ENCODE measurements around the gene LAMB1.
"Not testable (repeated sequence)": the region's sequence is repeated elsewhere in the genome, so short reads cannot be mapped to it uniquely, and the experiment has no call there.

Gene LAMB1

DNA sequence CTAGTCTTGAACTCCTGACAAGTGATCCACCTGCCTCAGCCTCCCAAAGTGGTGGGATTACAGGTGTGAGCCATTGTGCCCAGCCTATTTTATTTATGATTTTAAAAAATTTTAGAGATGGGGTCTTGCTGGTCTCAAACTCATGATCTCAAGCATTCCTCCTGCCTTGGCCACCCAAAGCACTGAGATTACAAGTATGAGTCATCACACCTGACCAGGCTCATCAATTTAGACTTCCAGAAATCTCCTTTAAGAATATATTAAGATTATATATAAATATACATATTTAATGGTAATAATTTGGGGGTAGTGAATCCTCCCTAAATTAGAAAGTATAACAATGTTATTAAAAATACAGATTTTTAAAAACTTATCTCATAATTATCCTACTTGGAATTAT, 29.1 kb downstream of the LAMB1 start:
- DNase-seq (ENCODE audit: extremely low read depth in 1 of 2, low read depth in 1 of 2) = no peak

DNA sequence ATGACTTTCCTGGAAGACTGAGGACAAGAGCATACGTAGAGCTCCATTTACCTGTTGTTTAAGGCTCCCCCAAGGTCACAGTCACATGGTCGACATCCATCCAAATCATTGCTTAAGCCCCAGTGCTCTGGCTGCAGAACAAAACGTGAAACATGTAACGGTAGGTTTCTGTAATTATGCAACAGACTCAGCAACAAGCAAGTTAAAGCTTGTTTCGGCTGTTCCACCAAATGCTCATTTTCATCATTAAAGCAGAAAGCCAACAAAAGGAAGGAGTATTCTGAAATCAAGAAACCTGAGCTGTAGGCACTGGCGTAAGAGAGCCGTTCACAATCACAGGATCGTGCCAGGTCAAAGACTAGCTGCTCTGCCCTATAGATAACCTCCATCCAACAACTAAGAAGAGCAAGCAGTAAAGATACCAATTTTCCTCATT, 30.0 kb downstream of the LAMB1 start:
- no peak for DNase-seq (ENCODE audit: extremely low read depth in 1 of 2, low read depth in 1 of 2)

DNA sequence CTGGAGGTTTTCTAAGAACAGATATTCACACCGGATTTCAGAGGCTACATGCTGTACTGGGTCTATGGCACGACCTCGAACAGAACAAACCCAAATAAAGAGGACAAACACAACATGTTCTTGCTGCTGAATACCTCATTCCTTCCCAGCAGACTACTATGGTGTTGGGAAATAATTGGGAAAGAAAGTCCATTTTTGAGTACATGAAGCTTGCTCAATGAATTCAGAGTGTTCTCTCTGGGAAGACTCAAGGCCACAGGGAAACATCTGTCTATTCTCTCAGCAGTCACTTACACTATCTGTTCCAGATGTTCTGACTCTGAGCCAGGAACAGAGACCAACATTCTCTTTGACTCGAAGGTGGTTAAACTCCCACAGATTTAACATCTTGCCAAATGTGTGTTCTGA, 30.9 kb downstream of the LAMB1 start:
- no peak for DNase-seq (ENCODE audit: extremely low read depth in 1 of 2, low read depth in 1 of 2)

DNA sequence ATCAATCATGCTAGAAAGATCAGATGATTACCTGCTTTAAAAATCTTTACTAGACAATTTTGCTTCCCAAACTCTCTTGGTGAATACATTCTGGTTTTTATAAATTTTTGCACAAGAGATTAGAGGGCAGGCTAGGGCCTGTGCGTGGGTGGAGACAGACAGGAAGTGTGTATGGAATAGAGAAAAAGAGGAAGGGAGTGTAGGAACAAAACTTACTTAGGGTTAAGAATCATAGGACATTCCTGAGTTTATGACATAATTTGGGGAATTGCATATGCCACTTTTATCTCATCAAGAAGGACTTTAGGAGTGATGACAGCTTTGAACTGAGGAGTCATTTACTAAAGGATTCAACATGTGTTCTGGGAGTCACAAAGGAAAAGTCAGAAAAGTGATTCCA, 31.3 kb downstream of the LAMB1 start:
- DNase-seq (ENCODE audit: extremely low read depth in 1 of 2, low read depth in 1 of 2) = no peak

DNA sequence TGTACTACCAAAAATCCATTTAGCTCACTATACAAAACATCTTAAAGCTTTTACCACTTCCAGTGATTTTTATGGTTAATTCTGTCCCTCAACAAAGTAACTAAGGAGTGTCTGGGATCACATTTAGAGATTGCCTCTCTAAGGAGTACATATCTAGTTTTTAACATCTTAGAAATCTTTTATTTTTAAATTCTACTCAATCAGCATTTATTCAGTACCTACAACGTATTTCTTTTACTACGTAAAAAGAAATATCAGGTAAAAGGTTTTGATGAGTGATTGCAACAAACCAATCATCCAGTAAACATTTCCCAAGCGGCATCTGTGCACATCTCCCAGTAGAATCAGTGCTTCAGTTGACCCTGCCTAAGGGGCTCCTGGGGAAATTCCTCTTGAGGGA, 31.9 kb downstream of the LAMB1 start:
- DNase-seq (ENCODE audit: extremely low read depth in 1 of 2, low read depth in 1 of 2) = no peak

DNA sequence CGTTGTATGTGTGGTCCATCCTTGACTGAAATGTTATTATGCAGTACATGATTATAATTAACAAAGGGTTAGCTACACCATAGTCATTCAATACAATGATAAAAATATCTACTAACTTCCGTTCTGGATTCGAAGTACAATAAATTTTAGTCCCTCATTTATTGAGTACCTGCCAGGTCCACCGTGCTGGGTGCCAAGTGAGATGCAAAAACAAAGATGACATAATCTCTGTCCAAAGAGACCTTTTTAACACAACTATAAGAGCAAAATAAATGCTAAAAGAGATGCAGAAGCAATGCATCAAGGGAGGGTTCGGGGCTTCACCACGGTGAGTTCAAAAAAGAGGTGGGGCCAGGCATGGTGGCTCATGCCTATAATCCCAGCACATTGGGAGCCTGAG, 33.1 kb downstream of the LAMB1 start:
- DNase-seq (ENCODE audit: extremely low read depth in 1 of 2, low read depth in 1 of 2) = no peak

DNA sequence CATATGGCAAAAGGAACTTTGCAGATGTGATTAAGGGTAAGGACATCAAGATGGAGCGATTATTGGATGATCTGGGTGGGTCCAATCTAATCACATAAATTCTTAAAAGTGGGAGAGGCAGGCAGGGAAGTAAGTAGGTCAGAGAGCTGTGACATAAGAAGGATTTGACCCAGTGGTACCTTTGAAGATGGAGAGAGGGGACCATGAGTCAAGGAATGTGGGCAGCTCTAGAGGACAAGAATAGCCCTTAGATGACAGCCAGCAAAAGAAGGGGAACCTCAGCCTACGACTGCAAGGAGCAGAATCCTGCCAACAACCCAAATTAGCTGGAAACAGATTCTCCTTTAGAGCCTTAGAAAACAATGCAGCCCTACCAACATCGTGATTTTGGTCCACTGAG, 34.5 kb downstream of the LAMB1 start:
- DNase-seq (ENCODE audit: extremely low read depth in 1 of 2, low read depth in 1 of 2) = no peak

DNA sequence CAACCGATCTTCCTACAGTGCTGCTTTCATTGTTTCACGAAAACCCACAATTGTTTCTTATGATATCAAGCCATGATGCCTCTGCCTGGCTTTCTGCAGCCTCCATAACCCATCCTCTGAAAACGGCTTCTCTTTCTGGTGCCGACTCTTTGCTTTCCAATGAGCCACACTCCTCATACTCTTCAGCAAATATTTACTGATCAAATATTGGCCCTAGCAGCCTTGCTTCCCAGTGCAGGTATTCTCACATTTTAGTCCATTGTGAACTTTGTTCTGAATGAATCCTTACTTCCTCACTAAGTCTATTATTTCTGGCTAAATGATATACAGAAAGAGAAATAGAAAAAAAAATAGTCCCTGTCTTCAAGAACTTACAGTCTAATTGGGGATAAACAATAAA, 35.5 kb downstream of the LAMB1 start:
- DNase-seq (ENCODE audit: extremely low read depth in 1 of 2, low read depth in 1 of 2) = no peak

DNA sequence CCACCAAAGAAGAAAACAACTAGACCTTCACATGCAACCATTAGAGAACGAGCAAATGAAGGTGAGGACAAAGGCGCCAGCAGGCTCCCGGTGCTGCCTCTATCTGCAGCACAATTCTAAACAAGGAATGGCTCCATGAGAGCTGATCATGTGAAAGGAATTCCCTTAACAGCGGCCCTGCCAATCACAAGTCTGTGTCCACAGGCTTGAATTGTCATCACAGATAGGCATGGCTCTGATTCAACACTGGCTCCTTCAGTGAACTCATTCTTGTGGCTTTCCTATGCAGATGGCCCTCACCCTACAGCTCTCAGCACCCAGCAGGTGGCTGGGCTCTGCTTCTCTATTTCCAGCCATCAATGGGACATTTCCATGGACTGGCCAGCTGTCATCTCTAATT, 36.2 kb downstream of the LAMB1 start:
- no peak for DNase-seq (ENCODE audit: extremely low read depth in 1 of 2, low read depth in 1 of 2)

DNA sequence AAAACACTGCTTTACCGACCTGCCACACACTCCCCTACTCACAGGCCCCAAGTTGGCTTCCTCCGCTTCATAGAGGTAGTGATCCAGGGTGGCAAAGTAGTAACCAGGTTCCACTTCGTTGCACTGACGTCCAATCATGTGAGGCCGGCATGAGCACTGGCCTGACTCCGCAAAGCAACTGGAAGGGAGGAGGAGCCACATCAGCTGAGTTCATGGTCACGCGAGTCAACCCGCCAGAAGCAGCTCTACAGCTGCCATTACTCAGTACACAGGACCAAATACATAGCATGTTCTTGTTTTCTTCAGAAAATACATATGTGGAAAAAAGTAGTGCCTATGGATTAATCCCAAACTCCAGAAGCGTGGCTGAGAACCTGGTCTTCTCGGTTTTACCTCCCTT, 38.5 kb downstream of the LAMB1 start:
- DNase-seq (ENCODE audit: extremely low read depth in 1 of 2, low read depth in 1 of 2) = no peak

DNA sequence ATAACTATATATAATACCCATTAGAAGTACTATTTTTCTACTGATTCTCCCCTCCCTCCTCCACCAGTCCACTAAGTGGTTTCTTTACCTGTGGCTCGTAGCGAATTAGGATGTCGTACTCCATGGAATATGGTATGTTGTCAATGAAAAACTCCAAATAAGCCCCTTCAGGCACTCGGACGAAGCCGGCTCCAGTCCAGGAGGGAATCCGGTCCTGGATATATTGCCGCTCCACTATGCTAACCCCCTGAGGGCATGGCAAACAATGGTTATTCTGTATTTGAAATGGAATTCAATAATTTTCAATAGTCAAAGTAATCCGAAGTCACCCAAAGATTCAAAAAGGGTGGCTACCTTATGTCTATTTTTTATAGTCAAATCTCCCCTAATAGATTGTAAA, 40.1 kb downstream of the LAMB1 start:
- no peak for DNase-seq (ENCODE audit: extremely low read depth in 1 of 2, low read depth in 1 of 2)

DNA sequence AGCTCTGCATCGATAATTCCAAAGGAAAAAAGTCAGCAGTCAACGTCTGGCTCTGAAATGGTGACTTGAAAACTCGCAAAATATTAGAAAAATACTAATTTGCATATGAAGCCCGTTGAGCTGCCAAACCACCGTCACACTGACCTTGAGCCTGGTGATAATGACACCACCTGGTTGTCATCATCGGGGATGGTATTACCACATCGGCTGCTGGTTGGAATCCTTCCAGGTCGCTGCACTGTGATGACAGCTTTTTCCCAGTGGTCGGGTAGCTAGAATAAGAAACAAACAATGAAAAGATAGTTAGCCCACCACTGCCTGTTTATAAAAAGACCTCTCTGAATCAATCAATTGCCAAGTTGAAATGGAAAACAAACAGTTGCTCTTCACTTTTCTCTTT, 41.6 kb downstream of the LAMB1 start:
- no peak for DNase-seq (ENCODE audit: extremely low read depth in 1 of 2, low read depth in 1 of 2)

DNA sequence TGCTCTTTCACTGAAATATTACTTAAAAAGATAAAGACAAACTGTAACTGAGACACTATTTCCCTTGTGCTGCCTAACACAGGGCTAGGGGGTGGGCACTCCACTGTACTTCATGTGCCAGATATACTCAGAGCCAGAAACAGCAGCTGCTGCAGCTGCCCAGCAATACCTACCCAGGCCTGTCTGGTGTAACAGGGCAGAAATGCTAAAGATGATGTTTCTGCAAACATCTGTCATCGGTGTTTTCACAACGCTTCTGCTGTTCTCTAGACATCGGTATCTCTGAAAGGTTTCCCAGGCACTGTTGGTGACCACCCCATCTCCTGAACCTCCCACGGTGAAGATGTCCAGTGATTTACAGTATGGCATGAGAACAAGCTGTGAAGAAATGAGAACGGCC, 42.7 kb downstream of the LAMB1 start:
- no peak for DNase-seq (ENCODE audit: extremely low read depth in 1 of 2, low read depth in 1 of 2)

DNA sequence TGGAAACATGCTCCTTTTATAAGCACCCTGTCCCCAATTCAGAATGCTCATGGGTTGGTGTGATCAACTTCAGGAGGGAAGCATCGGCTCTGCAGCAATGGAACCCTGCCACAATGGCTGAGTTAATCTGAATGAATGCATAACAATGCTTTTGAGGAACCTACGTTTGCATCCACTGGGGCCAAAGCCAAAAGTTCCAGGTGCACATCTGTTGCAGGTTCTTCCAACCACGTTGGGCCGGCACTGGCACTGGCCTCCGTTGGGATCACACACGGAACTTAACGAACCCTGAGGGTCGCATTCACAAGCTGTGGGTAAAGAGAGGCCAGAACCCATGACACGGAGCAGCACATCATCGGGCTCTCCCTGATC, 43.4 kb downstream of the LAMB1 start:
- no peak for DNase-seq (ENCODE audit: extremely low read depth in 1 of 2, low read depth in 1 of 2)

DNA sequence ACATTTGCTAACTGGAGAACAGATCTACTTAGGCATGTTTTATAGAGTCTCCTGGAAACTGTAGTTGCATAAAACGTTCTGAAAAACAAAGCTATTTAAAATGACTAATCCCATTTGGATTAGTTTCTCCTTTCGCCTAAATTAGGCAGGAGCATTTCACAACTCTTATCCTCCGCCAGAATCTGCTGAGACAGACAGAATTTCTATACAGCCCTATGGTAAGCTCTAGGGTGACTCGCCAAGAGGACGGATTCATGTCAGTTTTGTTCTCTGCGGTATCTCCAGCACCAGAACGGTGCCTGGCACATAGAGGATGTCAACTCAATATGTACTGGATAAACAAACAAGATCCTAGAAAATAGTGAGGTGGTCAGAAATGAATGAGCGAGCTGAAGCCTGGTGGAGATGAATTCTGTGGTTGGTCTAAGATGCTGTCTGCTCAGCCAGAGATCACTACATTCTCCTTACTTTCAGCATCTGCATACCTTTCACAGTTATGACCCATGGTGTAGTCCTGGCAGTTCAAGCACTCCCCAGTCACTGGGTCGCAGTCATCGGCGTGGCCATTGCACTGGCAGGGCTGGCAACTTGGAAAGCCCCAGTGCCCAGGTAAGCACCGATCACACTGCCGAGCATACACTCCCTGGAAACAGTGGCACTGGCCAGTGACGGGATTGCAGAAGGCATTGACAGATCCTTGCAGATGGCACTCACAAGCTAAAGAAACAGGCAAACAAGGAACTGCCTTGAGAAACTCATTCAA, 44.0 kb downstream of the LAMB1 start:
- DNase-seq (ENCODE audit: extremely low read depth in 1 of 2, low read depth in 1 of 2) = no peak

DNA sequence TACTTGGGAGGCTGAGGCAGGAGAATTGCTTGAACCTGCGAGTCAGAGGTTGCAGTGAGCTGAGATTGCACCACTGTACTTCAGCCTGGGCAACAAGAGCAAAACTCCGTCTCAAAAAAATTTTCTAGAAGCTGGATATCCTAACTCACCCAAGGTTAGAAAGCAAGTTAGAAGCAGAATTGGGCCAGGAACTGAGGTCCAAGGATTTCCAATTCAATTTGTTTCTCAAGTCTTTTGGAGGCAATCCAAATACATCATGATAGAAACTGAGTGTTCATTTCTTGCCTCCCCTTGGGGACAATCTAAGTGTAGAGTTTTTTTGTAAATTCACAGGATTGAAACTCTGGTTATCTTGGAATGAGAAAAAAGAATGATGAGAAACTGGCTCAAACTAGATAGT, 45.5 kb downstream of the LAMB1 start:
- no peak for DNase-seq (ENCODE audit: extremely low read depth in 1 of 2, low read depth in 1 of 2)

DNA sequence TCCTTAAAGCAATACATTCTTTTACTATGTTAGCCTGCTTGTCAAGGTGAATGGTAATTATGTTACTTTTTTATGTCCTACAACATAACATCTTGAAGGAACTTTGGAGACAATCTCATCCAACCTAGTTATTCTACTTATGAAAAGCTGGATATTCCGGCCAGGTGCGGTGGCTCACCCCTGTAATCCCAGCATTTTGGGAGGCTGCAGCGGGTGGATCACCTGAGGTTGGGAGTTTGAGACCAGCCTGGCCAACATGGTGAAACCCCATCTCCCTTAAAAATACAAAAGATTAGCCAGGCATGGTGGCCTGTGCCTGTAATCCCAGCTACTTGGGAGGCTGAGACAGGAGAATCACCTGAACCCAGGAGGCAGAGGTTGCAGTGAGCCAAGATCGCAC, 46.0 kb downstream of the LAMB1 start:
- DNase-seq (ENCODE audit: extremely low read depth in 1 of 2, low read depth in 1 of 2) = not testable (repeated sequence)

DNA sequence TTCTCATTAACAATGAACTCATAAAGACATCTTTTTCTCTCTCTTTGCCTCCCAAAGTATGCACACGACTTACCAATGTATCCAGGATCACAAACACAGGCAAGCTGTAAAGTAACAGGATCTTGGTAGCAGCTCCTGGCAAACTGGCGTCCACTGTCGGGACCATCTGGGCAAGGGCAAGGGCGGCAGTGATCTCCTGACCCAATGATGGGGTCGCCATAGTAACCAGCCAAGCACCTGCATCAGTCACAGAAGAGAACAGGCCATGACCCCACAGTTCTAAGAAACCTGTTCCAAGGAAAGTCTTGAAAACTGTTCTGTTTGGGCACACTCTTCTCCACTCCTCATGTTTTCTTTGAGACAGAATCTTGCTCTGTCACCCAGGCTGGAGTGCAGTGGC, 47.6 kb downstream of the LAMB1 start:
- DNase-seq (ENCODE audit: extremely low read depth in 1 of 2, low read depth in 1 of 2) = no peak

DNA sequence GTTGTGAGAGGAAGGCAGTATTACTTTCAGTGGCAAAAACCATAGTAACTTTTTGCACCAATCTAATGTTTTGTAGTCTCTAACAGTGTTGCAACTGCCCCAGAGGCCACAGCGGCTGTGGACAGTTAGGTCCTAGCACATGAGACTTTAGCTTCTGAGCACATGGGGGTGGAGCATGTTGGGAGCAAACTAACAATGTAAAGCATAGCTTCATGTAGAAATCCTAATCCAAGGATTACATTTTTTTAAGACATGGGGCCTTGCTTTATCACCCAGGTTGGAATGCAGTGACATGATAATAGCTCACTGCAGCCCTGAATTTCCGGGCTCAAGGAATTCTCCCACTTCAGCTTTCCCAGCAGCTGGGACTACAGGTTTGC, 49.0 kb downstream of the LAMB1 start:
- no peak for DNase-seq (ENCODE audit: extremely low read depth in 1 of 2, low read depth in 1 of 2)

DNA sequence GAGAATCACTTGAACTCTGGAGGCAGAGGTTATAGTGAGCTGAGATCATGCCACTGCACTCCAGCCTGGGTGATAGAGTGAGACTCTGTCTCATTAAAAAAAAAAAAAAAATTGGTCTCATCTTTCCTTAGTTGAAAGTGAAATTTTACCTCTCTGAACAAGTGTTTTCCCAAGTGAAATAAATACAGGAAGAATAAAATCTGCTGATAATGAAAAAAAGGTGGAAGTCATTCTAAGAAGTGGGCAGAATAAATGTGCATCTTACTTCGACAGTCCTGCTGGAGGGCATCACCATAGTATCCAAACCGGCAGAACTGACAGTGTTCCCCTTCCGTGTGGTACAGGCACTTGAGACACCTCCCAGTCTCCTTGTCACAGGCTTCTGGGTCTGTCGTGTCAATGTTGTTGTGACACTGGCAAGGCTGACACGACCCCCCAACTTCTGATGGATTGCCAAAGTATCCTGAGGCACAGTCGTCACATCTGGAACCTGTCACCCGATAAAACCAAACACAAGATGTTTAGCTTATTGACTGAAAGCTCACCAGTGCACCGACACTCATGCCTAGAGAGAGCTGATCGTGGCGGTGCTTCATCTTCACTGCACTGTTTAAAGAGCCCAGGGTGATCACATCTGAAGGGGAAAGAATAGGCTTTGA, 49.6 kb downstream of the LAMB1 start:
- DNase-seq (ENCODE audit: extremely low read depth in 1 of 2, low read depth in 1 of 2) = no peak

DNA sequence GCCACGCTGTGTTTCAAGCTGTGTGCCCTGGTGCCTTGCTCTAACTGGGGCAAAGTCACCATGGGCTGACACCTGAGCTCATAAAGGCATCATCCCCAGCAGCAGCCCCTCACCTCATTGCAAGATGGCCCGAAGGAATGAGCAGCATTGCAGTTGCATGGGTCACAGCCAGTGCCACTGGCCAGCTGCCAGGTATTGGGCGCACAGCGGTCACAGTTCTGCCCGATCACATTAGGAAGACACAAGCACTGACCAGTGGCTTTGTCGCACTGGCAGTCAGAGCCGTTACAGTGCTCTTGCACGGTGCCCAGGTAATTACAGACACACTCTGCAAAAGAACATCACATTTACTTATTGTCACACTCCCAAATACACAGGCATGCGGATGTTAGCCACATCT, 51.1 kb downstream of the LAMB1 start:
- no peak for DNase-seq (ENCODE audit: extremely low read depth in 1 of 2, low read depth in 1 of 2)

DNA sequence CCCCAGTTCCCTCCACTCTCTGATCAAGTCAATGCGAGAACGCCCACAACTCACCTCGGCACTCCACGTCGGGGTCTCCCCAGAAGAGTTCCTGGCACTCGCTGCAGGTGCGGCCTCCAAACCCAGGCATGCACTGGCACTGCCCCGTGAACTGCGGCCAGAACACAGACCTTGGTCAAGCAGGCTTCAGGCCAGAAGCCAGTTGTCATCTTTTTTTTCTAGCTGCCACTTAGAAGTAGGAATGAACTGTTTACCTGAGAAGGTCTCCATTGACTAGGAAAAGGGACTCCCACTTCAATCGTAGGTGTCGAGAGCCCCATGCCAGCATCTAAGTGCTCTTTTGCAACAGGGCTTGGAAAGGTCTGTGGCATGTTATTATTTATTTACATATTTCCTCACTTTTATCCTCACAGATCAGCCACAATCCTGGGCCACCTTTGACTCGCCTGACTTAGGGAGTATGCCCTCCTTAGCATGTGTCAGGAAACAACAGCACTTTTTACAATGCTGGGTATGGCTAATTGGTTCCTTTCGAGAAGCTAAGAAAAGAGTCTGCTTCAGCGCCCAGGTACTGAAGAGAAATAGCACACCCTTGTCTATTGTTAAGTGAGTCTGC, 51.7 kb downstream of the LAMB1 start:
- no peak for DNase-seq (ENCODE audit: extremely low read depth in 1 of 2, low read depth in 1 of 2)

Data from stimulated activated CD8-positive, alpha-beta memory T cell treated with anti-CD3 and anti-CD28 coated beads, Interleukin-7, amount 100 ng/mL, for 48 hours (primary cell).